GM10266 (cell line): ENCODE results near the gene FRMD4B.

Experiments
- DNase-seq: peaks from one replicate; pipeline ENCODE4 v3.0.0; 2012; ENCODE audit errors: extremely low spot score
- CTCF ChIP-seq: IDR thresholded peaks from 2 replicates; pipeline ENCODE4 v1.5.1; 2012; ENCODE audit warnings: mild to moderate bottlenecking, low read depth; ENCODE audit not compliant: control insufficient read depth, insufficient read depth; ENCODE audit errors: missing control alignments

Gene FRMD4B

GRCh38 chr3:69248436-69248835, 137.5 kb downstream of the FRMD4B start:
- no peak for DNase-seq
- no peak for TF ChIP-seq CTCF

GRCh38 chr3:69246612-69247011, 139.3 kb downstream of the FRMD4B start:
- no peak for DNase-seq
- no peak for TF ChIP-seq CTCF

- no peak for TF ChIP-seq CTCF
- no peak for DNase-seq
Measured at GRCh38 chr3:69244039-69244438, 141.8 kb downstream of the FRMD4B start.

GRCh38 chr3:69241769-69242168, 144.1 kb downstream of the FRMD4B start:
- no peak for DNase-seq
- no peak for TF ChIP-seq CTCF

GRCh38 chr3:69240651-69241568, 145.0 kb downstream of the FRMD4B start:
- DNase-seq: no peak

GRCh38 chr3:69239063-69239462, 146.8 kb downstream of the FRMD4B start:
- no peak for TF ChIP-seq CTCF
- DNase-seq: no peak

More at GRCh38 chr3:69240651-69241568, 145.0 kb downstream of the FRMD4B start:
- no peak for TF ChIP-seq CTCF

GRCh38 chr3:69236812-69237707, 148.8 kb downstream of the FRMD4B start:
- TF ChIP-seq CTCF: no peak
- DNase-seq: no peak
